Measurements from ENCODE around the gene RLF.

The RLF gene

GRCh38 chr1:40276122-40276521, 114.9 kb downstream of the RLF start:
- no peak for DNase-seq

GRCh38 chr1:40281853-40282252, 120.7 kb downstream of the RLF start:
- DNase-seq = no peak
